HEK293 (cell line): Measurements from ENCODE around the gene SCAF11.

Experiments used
- AEBP2 ChIP-seq: fragments of 450-650 bp; formaldehyde crosslinking; IDR thresholded peaks from 2 replicates; pipeline ENCODE4 v1.5.1; 2016; ENCODE audit warnings: missing biosample characterization, missing genetic modification characterization, borderline replicate concordance
- HIC1 ChIP-seq: fragments of 450-650 bp; formaldehyde crosslinking; IDR thresholded peaks from 2 replicates; pipeline ENCODE4 v1.5.1; 2016; ENCODE audit warnings: missing biosample characterization, missing genetic modification characterization
- HOXC10 ChIP-seq: sonication (generic); formaldehyde crosslinking; IDR thresholded peaks from 2 replicates; pipeline ENCODE4 v1.8.1; 2023; ENCODE audit warnings: mild to moderate bottlenecking, missing genetic modification reagents
- IKZF3 ChIP-seq: fragments of 450-650 bp; IDR thresholded peaks from 2 replicates; pipeline ENCODE4 v1.5.0; 2018; ENCODE audit warnings: missing biosample characterization, mild to moderate bottlenecking, missing genetic modification characterization, moderate library complexity
- INSM2 ChIP-seq: fragments of 450-650 bp; formaldehyde crosslinking; IDR thresholded peaks from 2 replicates; pipeline ENCODE4 v1.5.1; 2016; ENCODE audit warnings: missing biosample characterization, missing genetic modification characterization
- KLF16 ChIP-seq: fragments of 450-650 bp; formaldehyde crosslinking; IDR thresholded peaks from 2 replicates; pipeline ENCODE4 v1.5.1; 2017; ENCODE audit warnings: missing biosample characterization, missing genetic modification characterization
- KLF7 ChIP-seq: fragments of 450-650 bp; formaldehyde crosslinking; IDR thresholded peaks from 2 replicates; pipeline ENCODE4 v1.5.1; 2016; ENCODE audit warnings: missing biosample characterization, missing genetic modification characterization, borderline replicate concordance
- SP3 ChIP-seq: fragments of 450-650 bp; formaldehyde crosslinking; IDR thresholded peaks from 2 replicates; pipeline ENCODE4 v1.5.1; 2016; ENCODE audit warnings: missing biosample characterization, missing genetic modification characterization
- ZBTB8A ChIP-seq: fragments of 450-650 bp; formaldehyde crosslinking; IDR thresholded peaks from 2 replicates; pipeline ENCODE4 v1.5.1; 2016; ENCODE audit warnings: missing biosample characterization, missing genetic modification characterization
- ZNF138 ChIP-seq: fragments of 450-650 bp; formaldehyde crosslinking; IDR thresholded peaks from 2 replicates; pipeline ENCODE4 v1.5.1; 2016; ENCODE audit warnings: missing biosample characterization, missing genetic modification characterization, borderline replicate concordance
- ZNF146 ChIP-seq: fragments of 450-650 bp; formaldehyde crosslinking; IDR thresholded peaks from 2 replicates; pipeline ENCODE4 v1.5.1; 2016; ENCODE audit warnings: missing biosample characterization, missing genetic modification characterization
- ZNF19 ChIP-seq: fragments of 450-650 bp; formaldehyde crosslinking; IDR thresholded peaks from 2 replicates; pipeline ENCODE4; 2016; ENCODE audit warnings: missing biosample characterization, missing genetic modification characterization, low read depth
- ZNF221 ChIP-seq: fragments of 450-650 bp; formaldehyde crosslinking; IDR thresholded peaks from 2 replicates; pipeline ENCODE4 v1.5.1; 2017; ENCODE audit warnings: missing biosample characterization, missing genetic modification characterization, borderline replicate concordance
- ZNF24 ChIP-seq: fragments of 450-650 bp; formaldehyde crosslinking; IDR thresholded peaks from 2 replicates; pipeline ENCODE4 v1.5.1; 2016; ENCODE audit warnings: missing biosample characterization, missing genetic modification characterization
- ZNF248 ChIP-seq: fragments of 450-650 bp; formaldehyde crosslinking; IDR thresholded peaks from 2 replicates; pipeline ENCODE4 v1.5.1; 2017; ENCODE audit warnings: missing biosample characterization, missing genetic modification characterization
- ZNF394 ChIP-seq: fragments of 450-650 bp; formaldehyde crosslinking; IDR thresholded peaks from 2 replicates; pipeline ENCODE4 v1.5.1; 2016; ENCODE audit warnings: missing biosample characterization, missing genetic modification characterization, mild to moderate bottlenecking, moderate library complexity, borderline replicate concordance
- ZNF398 ChIP-seq: fragments of 450-650 bp; formaldehyde crosslinking; IDR thresholded peaks from 2 replicates; pipeline ENCODE4 v1.5.1; 2017; ENCODE audit warnings: missing biosample characterization, missing genetic modification characterization
- ZNF501 ChIP-seq: fragments of 450-650 bp; formaldehyde crosslinking; IDR thresholded peaks from 2 replicates; pipeline ENCODE4 v1.5.1; 2016; ENCODE audit warnings: missing biosample characterization, missing genetic modification characterization
- ZNF544 ChIP-seq: fragments of 450-650 bp; formaldehyde crosslinking; IDR thresholded peaks from 2 replicates; pipeline ENCODE4 v1.5.0; 2017; ENCODE audit warnings: missing biosample characterization, missing genetic modification characterization
- ZNF596 ChIP-seq: fragments of 450-650 bp; IDR thresholded peaks from 2 replicates; pipeline ENCODE4 v1.5.0; 2018; ENCODE audit warnings: missing biosample characterization, mild to moderate bottlenecking, missing genetic modification characterization, moderate library complexity
- ZNF707 ChIP-seq: fragments of 450-650 bp; formaldehyde crosslinking; IDR thresholded peaks from 2 replicates; pipeline ENCODE4 v1.5.1; 2016; ENCODE audit warnings: missing biosample characterization, missing genetic modification characterization
- ZNF776 ChIP-seq: fragments of 450-650 bp; formaldehyde crosslinking; IDR thresholded peaks from 2 replicates; pipeline ENCODE4 v1.5.0; 2017; ENCODE audit warnings: missing biosample characterization, missing genetic modification characterization, borderline replicate concordance
- ZNF830 ChIP-seq: fragments of 450-650 bp; IDR thresholded peaks from 2 replicates; pipeline ENCODE4 v1.5.0; 2018; ENCODE audit warnings: missing biosample characterization, missing genetic modification characterization, low read depth, mild to moderate bottlenecking, moderate library complexity
- ZSCAN30 ChIP-seq: fragments of 450-650 bp; IDR thresholded peaks from 2 replicates; pipeline ENCODE4 v1.5.1; 2018; ENCODE audit warnings: missing biosample characterization, mild to moderate bottlenecking, missing genetic modification characterization, moderate library complexity
- TF ChIP-seq, protein P1 (sequence below): fragments of 450-650 bp; formaldehyde crosslinking; IDR thresholded peaks from 2 replicates; pipeline ENCODE4 v1.5.1; 2017; ENCODE audit warnings: missing biosample characterization, missing genetic modification characterization
- TF ChIP-seq, protein P2 (sequence below): fragments of 450-650 bp; formaldehyde crosslinking; IDR thresholded peaks from 2 replicates; pipeline ENCODE4 v1.5.1; 2017; ENCODE audit warnings: missing biosample characterization, mild to moderate bottlenecking, missing genetic modification characterization, moderate library complexity
- TF ChIP-seq, protein P3 (sequence below): fragments of 450-650 bp; formaldehyde crosslinking; IDR thresholded peaks from 2 replicates; pipeline ENCODE4 v1.5.1; 2016; ENCODE audit warnings: missing biosample characterization, missing genetic modification characterization

SCAF11 gene

DNA sequence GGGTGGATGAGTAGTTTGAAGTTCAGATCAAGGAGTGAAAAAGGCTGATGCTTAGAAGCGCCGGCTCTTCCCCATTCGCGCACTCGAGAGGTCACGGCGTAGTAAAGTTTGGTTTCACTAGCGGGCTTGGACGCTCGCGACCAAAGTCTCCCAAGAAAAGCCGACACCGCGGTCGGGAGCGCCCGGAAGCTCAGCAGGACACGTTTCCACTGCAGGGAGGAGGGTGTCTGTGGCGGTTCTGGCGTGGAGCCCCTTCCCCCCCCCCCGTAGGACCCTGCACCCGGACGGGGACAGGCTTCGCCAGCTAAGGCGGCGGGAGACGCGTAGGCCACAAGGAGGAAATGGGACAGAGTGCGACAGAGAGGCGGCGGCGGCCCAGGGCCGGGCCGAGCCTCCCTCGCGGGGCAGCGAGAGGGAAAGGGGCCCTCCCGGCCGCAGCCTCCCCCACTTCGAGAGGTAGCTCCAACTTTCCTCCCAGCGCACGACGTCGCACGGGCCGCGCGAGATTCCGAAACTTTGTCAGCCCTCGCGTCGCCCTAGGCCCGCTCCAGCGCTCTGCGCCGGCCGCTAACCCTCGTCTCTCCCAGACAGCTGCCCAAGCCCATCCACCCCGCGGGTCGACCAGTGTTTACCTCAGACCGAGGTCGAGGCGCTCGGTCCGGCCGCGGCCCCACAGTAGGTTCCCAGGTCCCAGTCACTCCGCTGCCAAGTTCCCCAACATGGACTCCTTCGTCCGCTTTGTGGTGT lies 480 bp downstream of the SCAF11 start (continued):
- TF ChIP-seq, protein P1, sequence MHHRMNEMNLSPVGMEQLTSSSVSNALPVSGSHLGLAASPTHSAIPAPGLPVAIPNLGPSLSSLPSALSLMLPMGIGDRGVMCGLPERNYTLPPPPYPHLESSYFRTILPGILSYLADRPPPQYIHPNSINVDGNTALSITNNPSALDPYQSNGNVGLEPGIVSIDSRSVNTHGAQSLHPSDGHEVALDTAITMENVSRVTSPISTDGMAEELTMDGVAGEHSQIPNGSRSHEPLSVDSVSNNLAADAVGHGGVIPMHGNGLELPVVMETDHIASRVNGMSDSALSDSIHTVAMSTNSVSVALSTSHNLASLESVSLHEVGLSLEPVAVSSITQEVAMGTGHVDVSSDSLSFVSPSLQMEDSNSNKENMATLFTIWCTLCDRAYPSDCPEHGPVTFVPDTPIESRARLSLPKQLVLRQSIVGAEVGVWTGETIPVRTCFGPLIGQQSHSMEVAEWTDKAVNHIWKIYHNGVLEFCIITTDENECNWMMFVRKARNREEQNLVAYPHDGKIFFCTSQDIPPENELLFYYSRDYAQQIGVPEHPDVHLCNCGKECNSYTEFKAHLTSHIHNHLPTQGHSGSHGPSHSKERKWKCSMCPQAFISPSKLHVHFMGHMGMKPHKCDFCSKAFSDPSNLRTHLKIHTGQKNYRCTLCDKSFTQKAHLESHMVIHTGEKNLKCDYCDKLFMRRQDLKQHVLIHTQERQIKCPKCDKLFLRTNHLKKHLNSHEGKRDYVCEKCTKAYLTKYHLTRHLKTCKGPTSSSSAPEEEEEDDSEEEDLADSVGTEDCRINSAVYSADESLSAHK (tag by site-specific recombination), result no peak
- TF ChIP-seq ZNF776 (tag by site-specific recombination) (no peak), ZNF830 (no peak), KLF16 (tag by site-specific recombination) (no peak), ZNF707 (tag by site-specific recombination) (no peak), HIC1 (tag by site-specific recombination) (no peak), ZNF146 (tag by site-specific recombination) (peak; percentile 19; the same call in 1 of the 2 replicates), INSM2 (tag by site-specific recombination) (no peak), ZNF544 (no peak), ZBTB8A (tag by site-specific recombination) (no peak; the same call in 1 of the 2 replicates), ZSCAN30 (no peak), AEBP2 (tag by site-specific recombination) (no peak), ZNF596 (no peak), ZNF138 (tag by site-specific recombination) (no peak), ZNF501 (tag by site-specific recombination) (0 out of 2 replicates have a peak, but pooled peaks have one; percentile 29), ZNF248 (no peak), ZNF398 (tag by site-specific recombination) (no peak; the same call in 1 of the 2 replicates), ZNF19 (tag by site-specific recombination) (no peak), ZNF24 (no peak), HOXC10 (CRISPR knock-in tag) (no peak), KLF7 (tag by site-specific recombination) (no peak), SP3 (tag by site-specific recombination) (no peak), IKZF3 (tag by site-specific recombination) (no peak), ZNF221 (tag by site-specific recombination) (no peak), ZNF394 (tag by site-specific recombination) (no peak)
- TF ChIP-seq, protein P2, sequence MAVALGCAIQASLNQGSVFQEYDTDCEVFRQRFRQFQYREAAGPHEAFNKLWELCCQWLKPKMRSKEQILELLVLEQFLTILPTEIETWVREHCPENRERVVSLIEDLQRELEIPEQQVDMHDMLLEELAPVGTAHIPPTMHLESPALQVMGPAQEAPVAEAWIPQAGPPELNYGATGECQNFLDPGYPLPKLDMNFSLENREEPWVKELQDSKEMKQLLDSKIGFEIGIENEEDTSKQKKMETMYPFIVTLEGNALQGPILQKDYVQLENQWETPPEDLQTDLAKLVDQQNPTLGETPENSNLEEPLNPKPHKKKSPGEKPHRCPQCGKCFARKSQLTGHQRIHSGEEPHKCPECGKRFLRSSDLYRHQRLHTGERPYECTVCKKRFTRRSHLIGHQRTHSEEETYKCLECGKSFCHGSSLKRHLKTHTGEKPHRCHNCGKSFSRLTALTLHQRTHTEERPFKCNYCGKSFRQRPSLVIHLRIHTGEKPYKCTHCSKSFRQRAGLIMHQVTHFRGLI, result no peak
- TF ChIP-seq, protein P3, sequence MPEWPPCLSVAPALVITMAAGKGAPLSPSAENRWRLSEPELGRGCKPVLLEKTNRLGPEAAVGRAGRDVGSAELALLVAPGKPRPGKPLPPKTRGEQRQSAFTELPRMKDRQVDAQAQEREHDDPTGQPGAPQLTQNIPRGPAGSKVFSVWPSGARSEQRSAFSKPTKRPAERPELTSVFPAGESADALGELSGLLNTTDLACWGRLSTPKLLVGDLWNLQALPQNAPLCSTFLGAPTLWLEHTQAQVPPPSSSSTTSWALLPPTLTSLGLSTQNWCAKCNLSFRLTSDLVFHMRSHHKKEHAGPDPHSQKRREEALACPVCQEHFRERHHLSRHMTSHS (tag by site-specific recombination), result no peak
